GM13976 (cell line): ENCODE data around the gene SUB1.
A peak's percentile ranks its signal among the peaks of the same experiment; 100 is the strongest.

Experiments used
- DNase-seq: peaks from one replicate; pipeline ENCODE4 v3.0.0; 2012; ENCODE audit warnings: low spot score
- in situ Hi-C: fragments of 300-500 bp; cut with MboI; formaldehyde crosslinking; loops from one replicate; pipeline ENCODE4 v1.12.0; 2022; ENCODE audit warnings: low sequenced_read_pairs, mixed read lengths, inconsistent platforms; ENCODE audit not compliant: unreplicated experiment
- TF ChIP-seq, protein P1 (sequence below): IDR thresholded peaks from 2 replicates; pipeline ENCODE4 v1.5.1; 2012; ENCODE audit warnings: borderline replicate concordance, mild to moderate bottlenecking; ENCODE audit not compliant: insufficient read depth; ENCODE audit errors: extremely low read depth, missing control alignments, control extremely low read depth

The SUB1 gene

DNA sequence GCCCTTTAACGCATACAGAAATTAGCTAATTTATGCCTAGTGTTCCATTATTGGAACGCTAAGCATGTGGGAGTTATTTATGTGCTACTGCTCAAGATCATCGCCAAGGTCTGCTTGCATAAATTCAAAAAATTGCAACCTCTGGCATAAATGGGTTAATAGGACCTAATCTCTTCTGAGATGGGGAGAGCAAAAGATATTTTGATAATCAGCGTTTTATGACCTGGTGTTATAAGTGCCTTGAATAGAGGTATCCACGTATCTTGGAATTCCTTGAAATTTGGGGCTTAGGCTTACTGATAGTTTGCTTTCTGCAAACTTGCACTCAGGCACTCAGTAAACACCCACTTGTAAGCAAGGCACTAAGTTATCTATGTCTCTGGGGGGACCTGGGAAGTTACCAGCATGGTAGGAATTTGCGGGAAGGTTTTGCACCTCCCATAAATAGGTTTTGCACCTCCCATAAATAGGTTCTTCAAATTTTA, 1.8 kb downstream of the SUB1 start:
- no peak for DNase-seq
- in situ Hi-C loops: loop anchor here (10.0 kb wide), 1 partner anchor 52 kb away; no protein-coding TSS in a partner anchor
- TF ChIP-seq, protein P1, sequence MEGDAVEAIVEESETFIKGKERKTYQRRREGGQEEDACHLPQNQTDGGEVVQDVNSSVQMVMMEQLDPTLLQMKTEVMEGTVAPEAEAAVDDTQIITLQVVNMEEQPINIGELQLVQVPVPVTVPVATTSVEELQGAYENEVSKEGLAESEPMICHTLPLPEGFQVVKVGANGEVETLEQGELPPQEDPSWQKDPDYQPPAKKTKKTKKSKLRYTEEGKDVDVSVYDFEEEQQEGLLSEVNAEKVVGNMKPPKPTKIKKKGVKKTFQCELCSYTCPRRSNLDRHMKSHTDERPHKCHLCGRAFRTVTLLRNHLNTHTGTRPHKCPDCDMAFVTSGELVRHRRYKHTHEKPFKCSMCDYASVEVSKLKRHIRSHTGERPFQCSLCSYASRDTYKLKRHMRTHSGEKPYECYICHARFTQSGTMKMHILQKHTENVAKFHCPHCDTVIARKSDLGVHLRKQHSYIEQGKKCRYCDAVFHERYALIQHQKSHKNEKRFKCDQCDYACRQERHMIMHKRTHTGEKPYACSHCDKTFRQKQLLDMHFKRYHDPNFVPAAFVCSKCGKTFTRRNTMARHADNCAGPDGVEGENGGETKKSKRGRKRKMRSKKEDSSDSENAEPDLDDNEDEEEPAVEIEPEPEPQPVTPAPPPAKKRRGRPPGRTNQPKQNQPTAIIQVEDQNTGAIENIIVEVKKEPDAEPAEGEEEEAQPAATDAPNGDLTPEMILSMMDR: no peak

DNA sequence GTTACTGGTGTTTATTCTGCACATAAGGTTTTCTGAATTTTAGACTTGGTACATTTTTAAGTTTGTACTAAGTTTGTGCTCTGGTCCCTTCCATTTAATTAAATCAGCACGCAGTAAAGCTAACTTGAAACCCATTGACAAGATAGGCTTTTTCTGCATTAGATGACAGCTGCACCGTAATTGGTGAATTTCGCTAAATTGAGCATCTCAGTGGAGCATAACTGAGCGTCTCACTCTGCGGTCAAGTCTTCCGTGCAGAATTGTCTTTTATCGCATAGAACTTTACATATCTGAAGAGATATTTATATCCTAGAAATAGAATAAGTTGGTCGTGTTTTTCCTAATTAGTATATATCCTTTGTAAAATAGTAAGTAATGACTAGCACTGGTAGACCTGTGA, 4.1 kb downstream of the SUB1 start:
- TF ChIP-seq, protein P1: no peak
- no peak for DNase-seq
- in situ Hi-C loops: loop anchor here (10.0 kb wide), 1 partner anchor 55 kb away; no protein-coding TSS in a partner anchor

DNA sequence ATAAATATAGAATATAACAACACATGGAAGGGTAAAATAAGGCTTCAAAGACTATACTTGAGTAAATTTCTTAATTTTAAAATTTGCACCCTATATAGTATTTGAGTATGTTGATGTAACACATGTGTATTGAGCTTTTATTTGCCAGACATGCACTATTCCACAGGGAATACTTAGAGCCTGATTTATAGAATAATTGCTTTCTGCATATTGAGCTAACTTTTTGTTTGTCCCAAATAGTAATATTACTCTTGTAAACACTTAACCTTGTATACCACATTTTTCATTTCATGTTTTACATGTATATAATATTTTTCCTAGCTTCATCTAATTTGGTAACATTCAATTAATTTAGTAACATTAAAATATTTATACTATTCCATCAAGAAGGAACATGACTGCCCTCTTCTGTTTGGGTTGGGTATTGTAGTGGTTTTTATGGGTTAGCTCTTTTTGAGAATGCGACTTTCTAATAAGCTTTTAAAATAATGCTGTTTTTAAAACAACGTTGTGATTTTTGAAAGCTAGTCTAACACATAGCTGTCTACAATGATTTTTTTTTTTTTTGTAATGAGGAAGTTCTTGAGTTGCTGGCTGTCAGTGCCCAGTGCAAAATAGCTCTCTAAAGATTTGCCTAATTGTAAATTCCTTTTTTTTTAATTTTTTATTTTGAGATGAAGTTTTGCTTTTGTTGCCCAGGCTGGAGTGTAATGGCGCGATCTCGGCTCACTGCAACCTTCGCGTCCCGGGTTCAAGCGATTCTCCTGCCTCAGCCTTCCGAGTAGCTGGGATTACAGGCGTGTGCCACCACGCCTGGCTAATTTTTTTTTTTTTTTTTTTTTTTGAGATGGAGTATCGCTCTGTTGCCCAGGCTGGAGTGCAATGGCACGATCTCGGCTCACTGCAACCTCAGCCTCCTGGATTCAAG, 4.8 kb downstream of the SUB1 start:
- TF ChIP-seq, protein P1: peak; percentile 42
- in situ Hi-C loops: loop anchor here (5.0 to 10.0 kb wide), 2 partner anchors 55 to 103 kb away; no protein-coding TSS in a partner anchor
- DNase-seq: no peak

DNA sequence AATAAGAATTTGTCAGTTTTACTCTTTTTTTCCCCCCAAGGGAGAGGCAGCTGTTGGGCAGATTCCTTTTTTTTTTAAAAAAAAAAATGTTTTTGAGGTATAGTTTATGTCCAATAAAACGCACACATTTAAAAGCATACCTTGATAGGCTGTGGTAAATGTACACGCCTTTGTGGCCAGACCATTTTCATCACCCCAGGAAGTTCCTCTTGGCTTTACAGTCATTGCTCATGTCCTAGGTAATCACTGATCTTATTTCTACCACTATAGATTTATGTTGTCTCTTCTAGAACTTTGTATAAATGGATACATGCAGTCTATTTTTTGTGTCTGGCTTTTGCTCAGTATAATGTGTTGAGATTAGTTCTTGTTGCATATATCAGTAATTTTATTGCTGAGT, 9.8 kb downstream of the SUB1 start:
- DNase-seq: no peak

DNA sequence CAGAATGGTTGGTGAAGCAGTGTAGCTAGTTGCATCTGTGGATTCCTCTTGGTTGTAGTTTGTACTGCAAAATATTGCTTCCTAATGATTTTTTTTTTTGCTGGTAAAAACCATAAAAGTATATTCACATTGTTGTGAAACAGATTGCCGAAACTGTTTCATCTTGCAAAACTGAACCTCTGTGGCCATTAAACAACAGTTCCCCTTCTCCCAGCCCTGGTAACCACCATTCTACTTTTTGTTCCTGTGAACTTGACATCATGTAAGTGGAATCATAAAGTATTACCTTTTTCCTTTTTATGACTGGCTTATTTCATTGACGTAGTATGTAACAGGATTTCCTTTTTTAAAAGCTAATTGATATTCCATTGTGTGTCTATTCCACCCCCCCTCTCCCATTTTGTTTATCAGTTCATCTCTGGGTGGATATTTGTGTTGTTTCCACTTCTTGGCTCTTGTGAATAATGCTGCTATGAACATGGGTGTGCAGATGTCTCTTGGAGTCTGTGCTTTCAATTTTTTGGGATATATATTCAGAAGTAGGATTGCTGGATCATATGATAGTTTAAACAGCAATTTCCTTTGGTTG, 11.8 kb downstream of the SUB1 start:
- in situ Hi-C loops: no loop called here
- TF ChIP-seq, protein P1: no peak
- no peak for DNase-seq

More for the DNA sequence above, 9.8 kb downstream of the SUB1 start:
- in situ Hi-C loops: no loop called here
- TF ChIP-seq, protein P1: no peak

DNA sequence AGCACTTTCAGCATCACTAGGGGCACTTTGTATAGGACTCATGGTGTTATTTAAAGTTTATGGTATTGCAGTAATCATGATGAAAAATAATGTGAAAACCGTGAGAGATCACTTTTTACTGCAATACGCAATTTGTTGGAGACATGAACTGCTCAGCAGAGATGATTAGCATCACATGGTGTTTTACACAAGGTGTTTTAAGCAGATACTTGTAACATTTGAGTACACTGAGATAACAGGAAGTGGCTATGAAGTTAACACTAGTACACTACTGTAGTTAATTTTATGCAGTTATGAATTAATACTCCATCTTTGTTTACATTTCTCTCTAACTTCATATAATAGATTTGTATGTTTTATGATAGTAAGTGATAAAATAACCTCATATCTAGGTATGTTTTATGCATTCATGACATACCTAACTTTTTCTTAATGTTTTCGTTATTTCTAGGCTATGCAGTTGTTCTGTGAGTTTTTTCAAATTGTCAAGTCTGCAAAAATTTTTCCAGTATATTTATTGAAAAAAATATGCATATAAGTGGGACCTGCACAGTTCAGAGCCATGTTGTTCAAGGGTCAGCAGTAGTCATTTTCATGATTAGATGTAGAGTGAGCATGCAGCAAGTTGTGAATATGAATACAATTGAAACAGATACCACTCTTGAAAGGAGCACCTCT, 13.0 kb downstream of the SUB1 start:
- in situ Hi-C loops: no loop called here
- TF ChIP-seq, protein P1: no peak
- DNase-seq: no peak
